ENCODE data around the gene CDK8.

CDK8 gene

GRCh38 chr13:26342898-26343297, 89.0 kb downstream of the CDK8 start:
- TF ChIP-seq ZNF8 (CRISPR knock-in tag; IDR thresholded peaks at IDR 0.05) (peak; percentile 78), PATZ1 (CRISPR knock-in tag; IDR thresholded peaks at IDR 0.05; ENCODE audit: borderline replicate concordance) (peak; percentile 96), ZC3H10 (CRISPR knock-in tag; IDR thresholded peaks at IDR 0.05) (no peak), BACH2 (CRISPR knock-in tag; IDR thresholded peaks at IDR 0.05; ENCODE audit: borderline replicate concordance) (peak; percentile 76), ZFP3 (CRISPR knock-in tag; IDR thresholded peaks at IDR 0.05) (peak; percentile 87), ARNTL (CRISPR knock-in tag; IDR thresholded peaks at IDR 0.05; ENCODE audit: borderline replicate concordance, low read depth) (0 out of 2 replicates have a peak, but pooled peaks have one; percentile 74), TOX (CRISPR knock-in tag; IDR thresholded peaks at IDR 0.05; ENCODE audit: borderline replicate concordance) (no peak), SNAI2 (CRISPR knock-in tag; IDR thresholded peaks at IDR 0.05) (peak; percentile 96), CSDC2 (CRISPR knock-in tag; IDR thresholded peaks at IDR 0.05) (peak; percentile 74; the same call in 1 of the 2 replicates), OSR1 (CRISPR knock-in tag; IDR thresholded peaks at IDR 0.05) (no peak), ZFP30 (CRISPR knock-in tag; IDR thresholded peaks at IDR 0.05) (no peak), PPARA (CRISPR knock-in tag; IDR thresholded peaks at IDR 0.05; ENCODE audit: borderline replicate concordance) (no peak), TSHZ2 (CRISPR knock-in tag; IDR thresholded peaks at IDR 0.05) (peak; percentile 98), ZNF70 (CRISPR knock-in tag; IDR thresholded peaks at IDR 0.05) (peak; percentile 72), ESRRG (CRISPR knock-in tag; IDR thresholded peaks at IDR 0.05) (peak; percentile 98), RARB (CRISPR knock-in tag; IDR thresholded peaks at IDR 0.05) (no peak), GLIS3 (CRISPR knock-in tag; IDR thresholded peaks at IDR 0.05) (peak; percentile 99), ZNF565 (CRISPR knock-in tag; conservative IDR thresholded peaks at IDR 0.05; ENCODE audit: low read depth) (peak; percentile 77; the same call in 1 of the 2 replicates), TCF4 (CRISPR knock-in tag; IDR thresholded peaks at IDR 0.05; ENCODE audit: borderline replicate concordance) (peak; percentile 98), ISL1 (CRISPR knock-in tag; IDR thresholded peaks at IDR 0.05) (peak; percentile 100)
- TF ChIP-seq, protein P1, sequence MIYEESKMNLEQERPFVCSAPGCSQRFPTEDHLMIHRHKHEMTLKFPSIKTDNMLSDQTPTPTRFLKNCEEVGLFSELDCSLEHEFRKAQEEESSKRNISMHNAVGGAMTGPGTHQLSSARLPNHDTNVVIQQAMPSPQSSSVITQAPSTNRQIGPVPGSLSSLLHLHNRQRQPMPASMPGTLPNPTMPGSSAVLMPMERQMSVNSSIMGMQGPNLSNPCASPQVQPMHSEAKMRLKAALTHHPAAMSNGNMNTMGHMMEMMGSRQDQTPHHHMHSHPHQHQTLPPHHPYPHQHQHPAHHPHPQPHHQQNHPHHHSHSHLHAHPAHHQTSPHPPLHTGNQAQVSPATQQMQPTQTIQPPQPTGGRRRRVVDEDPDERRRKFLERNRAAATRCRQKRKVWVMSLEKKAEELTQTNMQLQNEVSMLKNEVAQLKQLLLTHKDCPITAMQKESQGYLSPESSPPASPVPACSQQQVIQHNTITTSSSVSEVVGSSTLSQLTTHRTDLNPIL (CRISPR knock-in tag; IDR thresholded peaks at IDR 0.05; ENCODE audit: low read depth) = peak; percentile 97
- TF ChIP-seq, protein P2, sequence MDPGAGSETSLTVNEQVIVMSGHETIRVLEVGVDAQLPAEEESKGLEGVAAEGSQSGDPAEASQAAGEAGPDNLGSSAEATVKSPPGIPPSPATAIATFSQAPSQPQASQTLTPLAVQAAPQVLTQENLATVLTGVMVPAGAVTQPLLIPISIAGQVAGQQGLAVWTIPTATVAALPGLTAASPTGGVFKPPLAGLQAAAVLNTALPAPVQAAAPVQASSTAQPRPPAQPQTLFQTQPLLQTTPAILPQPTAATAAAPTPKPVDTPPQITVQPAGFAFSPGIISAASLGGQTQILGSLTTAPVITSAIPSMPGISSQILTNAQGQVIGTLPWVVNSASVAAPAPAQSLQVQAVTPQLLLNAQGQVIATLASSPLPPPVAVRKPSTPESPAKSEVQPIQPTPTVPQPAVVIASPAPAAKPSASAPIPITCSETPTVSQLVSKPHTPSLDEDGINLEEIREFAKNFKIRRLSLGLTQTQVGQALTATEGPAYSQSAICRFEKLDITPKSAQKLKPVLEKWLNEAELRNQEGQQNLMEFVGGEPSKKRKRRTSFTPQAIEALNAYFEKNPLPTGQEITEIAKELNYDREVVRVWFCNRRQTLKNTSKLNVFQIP (CRISPR knock-in tag; IDR thresholded peaks at IDR 0.05; ENCODE audit: borderline replicate concordance, low read depth) = no peak; the same call in 1 of the 2 replicates
- TF ChIP-seq, protein P3, sequence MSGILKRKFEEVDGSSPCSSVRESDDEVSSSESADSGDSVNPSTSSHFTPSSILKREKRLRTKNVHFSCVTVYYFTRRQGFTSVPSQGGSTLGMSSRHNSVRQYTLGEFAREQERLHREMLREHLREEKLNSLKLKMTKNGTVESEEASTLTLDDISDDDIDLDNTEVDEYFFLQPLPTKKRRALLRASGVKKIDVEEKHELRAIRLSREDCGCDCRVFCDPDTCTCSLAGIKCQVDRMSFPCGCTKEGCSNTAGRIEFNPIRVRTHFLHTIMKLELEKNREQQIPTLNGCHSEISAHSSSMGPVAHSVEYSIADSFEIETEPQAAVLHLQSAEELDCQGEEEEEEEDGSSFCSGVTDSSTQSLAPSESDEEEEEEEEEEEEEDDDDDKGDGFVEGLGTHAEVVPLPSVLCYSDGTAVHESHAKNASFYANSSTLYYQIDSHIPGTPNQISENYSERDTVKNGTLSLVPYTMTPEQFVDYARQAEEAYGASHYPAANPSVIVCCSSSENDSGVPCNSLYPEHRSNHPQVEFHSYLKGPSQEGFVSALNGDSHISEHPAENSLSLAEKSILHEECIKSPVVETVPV (CRISPR knock-in tag; IDR thresholded peaks at IDR 0.05) = peak; percentile 94; the same call in 1 of the 2 replicates
- peak; percentile 87 for ATAC-seq

DNA sequence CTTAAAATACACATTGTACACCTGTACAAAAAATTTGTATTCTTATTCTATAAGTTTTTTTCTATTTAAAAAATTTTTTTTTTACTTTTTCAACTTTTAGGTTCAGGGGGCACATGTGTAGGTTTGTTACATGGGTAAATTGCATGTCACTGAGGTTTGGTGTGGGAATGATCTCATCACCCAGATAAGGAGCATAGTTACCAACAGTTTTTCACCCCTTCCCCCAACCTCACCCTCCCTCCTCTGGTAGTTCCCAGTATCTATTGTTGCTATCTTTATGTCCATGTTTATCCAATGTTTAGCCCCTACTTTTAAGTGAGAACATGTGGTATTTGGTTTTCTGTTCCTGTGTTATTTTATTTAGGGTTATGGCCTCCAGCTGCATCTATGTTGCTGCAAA, 89.9 kb downstream of the CDK8 start:
- ATAC-seq = no peak

More for the DNA sequence above, 89.9 kb downstream of the CDK8 start:
- TF ChIP-seq BACH2 (CRISPR knock-in tag; IDR thresholded peaks at IDR 0.05; ENCODE audit: borderline replicate concordance) = no peak
- TF ChIP-seq TCF4 (CRISPR knock-in tag; IDR thresholded peaks at IDR 0.05; ENCODE audit: borderline replicate concordance) = peak; percentile 27; the same call in 1 of the 2 replicates
- TF ChIP-seq ESRRG (CRISPR knock-in tag; IDR thresholded peaks at IDR 0.05) = no peak

Measured in SK-N-SH treated with all-trans-retinoic acid at 6 μM for 48 hours (cell line).